Lung microvascular endothelial cell (primary cell): ENCODE measurements around the gene SPG11. TPM values are rescaled to one million over a fixed set of nuclear protein-coding genes. Genes with fewer than 3 reads are reported as not detected.
"Not testable (repeated sequence)": the region's sequence is repeated elsewhere in the genome, so short reads cannot be mapped to it uniquely, and the experiment has no call there.

Experiments
- DNase-seq, 2 donors: peaks; one replicate each; pipeline versions ENCODE4 v3.0.0 to v3.0.0-alpha.2; 2010; ENCODE audit warnings: low read depth in 2 of 2
- total RNA-seq: library from RNA; depleted of rRNA; stranded (reverse); fragments of >200 nt; gene quantifications from 2 replicates; pipeline ENCODE4 v1.2.1, GENCODE V29; 2014

Gene SPG11
- total RNA-seq, 1 donor from 2014 or later: 29.8 TPM

- not testable (repeated sequence) for DNase-seq
These were observed 19.6 kb upstream of the SPG11 start for GRCh38 chr15:44682809-44683682.

DNA sequence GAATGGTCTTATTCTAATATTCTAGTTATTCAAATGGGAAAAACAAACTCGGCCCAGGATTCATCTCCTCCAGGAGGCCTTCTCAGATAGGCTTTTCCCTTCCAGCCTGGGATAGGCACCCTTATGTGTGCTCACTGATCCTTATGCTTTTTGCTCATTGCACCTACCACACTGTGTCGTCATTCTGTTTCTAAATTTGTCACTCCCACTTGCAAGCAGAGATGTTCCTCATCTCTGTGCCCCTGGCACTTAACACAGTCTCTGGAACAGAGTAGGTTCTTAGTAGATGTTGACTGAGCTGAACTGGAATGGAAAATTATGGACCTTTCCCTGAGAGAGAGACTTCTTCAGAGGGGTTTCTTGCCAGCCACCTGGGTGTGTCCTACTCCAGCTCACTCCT is 18.7 kb upstream of the SPG11 start:
- DNase-seq: no peak

DNA sequence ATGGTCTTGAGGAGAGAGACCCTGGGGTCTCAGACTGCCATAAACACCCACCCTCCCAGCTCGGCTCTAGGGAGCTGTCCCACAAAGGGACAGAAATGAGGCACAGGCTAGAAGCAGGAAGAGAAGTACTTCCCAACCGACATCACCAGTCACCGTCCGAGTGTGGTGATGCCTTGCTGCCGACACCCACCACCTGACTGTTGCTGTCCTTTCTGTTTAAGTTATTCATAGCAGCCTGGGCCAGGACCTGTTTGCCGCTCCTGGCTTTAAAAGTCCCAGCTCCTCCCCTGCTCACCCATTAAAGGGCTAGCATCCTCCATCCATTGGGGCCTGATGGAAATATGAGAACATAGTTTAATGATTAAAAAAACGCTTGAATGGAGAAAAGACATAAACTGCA is 13.2 kb upstream of the SPG11 start:
- DNase-seq: no peak

DNA sequence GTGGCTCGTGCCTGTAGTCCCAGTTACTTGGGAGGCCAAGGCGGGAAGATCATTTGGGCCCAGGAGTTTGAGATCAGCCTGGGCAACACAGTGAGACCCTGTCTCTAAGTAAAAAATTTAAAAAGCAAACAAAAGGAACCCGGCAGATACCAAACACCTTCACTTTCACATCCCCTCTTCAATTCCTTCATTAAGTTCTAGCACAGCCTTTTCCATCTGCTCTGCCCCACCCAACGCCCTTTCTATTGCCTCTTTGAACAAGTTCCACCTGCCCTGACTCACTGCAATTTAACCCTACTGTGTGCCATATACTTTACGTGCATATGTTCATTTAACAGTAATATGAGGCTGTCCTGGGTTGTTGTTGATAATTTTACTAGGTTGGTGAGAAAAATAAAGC is 12.4 kb upstream of the SPG11 start:
- no peak for DNase-seq

GRCh38 chr15:44673639-44674038 is 10.2 kb upstream of the SPG11 start:
- DNase-seq: no peak

DNA sequence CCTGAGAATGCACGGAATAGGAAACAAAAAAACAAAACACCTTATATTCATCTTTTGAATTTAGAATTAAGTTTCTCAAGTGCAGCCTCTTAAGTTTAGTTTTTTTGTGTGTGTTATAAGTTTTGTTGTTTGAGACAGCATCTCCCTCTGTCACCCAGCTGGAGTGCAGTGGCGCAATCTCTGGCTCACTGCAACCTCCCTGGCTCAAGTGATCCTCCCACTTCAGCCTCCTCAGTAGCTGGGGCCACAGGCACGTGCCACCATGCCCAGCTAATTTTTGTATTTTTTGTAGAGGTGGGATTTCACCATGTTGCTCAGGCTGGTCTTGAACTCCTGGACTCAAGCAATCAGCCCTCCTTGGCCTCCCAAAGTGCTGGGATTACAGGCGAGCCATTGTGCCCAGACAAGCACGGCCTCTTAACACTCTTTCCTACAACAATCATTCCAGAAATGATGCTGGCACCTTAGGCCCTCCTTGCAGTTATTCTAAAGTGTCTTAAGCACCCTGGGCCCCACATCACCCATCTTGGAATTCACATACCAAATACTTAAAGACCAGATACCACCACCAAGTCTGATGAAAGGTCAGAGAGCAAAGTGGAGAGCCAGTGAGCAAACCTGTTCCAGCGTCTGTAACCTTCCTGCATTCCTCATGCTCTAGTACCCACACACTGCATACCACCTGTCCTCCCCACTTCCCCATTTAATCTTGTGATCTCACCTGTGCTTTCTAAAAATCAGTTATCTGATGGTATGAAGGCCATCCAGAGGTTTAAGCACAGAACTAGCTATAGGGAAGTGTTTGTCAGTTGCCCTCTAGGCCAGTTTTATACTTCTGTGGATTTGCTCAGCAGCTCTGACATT is 6.9 kb upstream of the SPG11 start:
- no peak for DNase-seq

DNA sequence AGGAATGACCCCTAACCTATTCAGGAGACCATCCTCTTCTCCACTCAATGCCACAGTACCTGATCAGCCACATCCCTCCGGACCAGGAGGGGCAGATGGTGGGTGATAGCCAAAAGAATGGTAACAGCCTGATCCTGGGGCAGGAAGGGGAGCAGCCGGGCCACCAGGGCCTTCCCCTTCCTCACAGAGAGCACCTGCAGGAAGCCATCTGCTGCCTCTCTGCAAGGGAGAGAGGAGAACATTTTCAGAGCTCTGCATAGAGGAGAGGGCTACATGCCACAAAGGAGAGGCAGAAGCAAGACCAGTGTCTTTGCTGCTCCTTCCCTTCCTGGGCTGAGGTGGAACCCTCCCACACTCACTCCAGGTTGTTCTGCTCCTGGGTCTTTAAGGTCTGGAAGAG is 5.5 kb upstream of the SPG11 start:
- no peak for DNase-seq

- no peak for DNase-seq
These were observed 3.5 kb upstream of the SPG11 start for GRCh38 chr15:44667039-44667360.

DNA sequence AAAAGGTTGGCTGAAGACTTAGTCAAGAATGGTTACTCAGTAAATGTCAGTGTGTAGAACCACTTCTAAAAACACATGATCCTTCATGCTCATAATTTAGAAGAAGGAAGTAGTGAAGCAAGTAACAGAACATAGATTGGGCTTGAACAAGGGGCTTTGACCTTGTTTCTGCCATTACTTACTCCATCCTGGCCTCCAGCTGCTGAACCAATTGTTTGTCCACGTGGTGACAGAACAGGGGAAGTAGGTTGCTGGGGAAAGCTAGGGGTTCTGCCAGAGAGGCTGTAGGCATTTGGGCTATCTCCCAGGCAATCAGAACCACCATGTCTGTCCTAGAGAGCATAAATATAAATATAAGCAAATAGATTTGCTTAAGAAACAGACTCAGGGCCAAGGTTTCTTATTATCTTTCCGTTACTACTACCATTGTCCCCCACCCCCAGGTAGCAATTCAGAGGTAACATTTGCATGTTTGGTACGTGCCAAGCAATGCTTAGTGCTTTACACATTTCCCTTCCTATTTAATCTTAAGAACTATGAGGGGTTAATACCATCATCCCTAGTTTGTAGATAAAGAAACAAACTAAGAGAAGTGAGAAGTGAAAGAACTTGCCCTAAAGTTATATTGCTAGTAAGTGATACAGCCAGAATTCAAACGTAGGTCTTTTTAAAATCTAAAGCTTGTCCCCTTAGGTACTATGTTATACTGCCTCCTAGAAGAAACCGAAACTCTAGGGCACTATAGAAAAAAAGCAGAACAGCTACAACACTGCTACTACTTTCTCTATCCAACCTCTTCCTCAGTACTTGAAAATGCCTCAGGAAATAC is 3.0 kb upstream of the SPG11 start:
- no peak for DNase-seq

DNA sequence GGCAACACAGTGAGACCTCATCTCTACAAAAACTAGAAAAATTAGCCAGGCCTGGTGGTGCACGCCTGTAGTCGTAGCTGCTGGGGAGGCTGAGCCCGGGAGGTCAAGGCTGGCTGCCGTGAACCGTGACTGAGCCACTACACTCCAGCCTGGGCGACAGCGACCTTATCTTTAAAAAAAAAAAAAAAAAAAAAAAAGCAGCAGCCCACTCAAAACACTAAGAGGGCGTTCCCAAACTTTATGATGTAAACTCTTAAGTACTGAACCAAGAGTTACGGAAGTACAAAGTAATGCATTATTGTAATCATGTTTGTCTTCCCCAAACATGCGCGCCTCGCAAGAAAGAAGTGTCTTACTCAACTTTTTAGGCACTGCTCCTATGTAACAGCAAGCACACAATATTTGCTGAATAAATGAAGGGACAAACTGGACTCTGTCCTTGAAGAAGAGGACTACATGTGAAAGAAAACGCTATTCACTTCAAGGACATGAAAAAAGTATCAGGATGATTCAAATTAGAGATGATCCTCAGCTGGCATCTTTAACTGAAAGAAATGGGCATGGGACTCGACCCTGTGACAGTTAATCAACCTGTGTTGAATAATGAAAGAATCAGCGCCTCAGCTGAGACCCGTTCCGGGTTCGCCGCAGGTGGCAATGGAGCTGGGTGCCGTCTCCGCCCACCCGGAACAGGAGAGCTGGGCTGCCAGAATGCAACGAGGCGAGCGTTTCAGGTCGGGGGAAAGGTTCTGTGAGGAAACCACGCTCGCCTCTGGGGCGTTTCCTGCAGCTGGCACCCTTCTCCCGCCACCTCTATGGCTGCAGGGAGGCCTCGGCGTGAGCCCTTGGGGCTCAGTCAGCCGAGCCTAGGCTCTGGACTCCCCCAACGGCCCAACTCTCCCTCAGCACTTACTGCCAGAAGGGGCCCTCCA is 718 bp downstream of the SPG11 start:
- DNase-seq: peak; percentile 69 to 75

- DNase-seq: no peak
These were observed 1.9 kb downstream of the SPG11 start for GRCh38 chr15:44661576-44661975.

DNA sequence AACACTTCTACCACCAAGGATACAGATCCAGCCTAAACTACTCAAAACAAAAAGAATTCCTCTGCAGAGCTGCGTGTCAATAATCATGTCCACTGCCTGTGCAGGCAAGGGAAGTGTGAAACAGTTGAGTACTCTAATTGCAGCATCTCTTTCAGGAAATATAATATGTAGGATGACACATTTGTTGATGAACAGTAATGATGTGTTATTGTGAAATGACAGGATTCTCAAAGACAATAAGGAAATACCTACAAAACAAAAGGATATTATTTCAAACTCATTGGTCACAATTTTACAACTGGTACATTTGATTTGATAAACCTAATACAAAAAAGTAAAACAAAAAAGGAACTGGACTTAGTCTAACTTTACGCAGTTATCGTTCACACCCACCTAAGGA is 4.4 kb downstream of the SPG11 start:
- DNase-seq: peak in 1 of 2 donors; percentile 10

DNA sequence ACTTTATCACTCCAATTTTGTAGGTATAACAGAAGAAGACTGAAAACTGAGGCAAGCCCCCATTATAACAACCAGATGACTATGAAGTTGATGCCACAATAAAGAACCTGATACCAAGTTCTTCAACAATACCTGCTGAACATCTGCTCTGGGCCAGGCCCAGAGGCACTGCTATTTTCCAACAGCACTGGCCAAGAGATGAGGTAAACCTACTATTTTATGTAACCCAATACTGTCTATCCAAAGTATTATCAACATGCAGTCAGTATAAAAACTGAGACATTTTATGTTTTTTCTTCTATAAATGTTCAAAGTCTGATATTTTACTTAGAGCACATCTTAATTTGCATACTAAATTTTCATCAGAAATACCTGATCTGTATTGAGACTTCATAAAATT is 6.1 kb downstream of the SPG11 start:
- DNase-seq: no peak

GRCh38 chr15:44656913-44657312 is 6.5 kb downstream of the SPG11 start:
- DNase-seq: no peak

DNA sequence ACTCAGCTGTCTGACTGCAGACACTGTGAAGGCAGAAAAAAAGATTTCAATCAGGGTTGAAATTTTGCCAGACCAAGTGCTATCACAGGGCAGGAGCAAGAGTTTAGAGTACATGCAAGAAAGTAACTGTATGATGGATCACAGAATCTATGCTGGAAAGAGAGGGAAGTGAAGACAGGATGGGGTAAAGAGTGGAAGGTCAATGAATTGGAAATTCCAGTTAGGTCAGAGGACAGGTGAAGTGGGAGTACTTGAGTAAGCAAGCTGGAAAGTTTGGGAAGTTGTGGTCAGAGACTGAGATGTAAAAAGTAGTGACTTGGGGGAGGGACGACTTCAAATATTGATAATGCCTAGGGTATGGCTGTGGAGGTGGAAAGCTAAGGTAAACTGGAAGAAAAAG is 7.2 kb downstream of the SPG11 start:
- no peak for DNase-seq

- DNase-seq: no peak
These were observed 8.6 kb downstream of the SPG11 start for GRCh38 chr15:44654858-44655257.

DNA sequence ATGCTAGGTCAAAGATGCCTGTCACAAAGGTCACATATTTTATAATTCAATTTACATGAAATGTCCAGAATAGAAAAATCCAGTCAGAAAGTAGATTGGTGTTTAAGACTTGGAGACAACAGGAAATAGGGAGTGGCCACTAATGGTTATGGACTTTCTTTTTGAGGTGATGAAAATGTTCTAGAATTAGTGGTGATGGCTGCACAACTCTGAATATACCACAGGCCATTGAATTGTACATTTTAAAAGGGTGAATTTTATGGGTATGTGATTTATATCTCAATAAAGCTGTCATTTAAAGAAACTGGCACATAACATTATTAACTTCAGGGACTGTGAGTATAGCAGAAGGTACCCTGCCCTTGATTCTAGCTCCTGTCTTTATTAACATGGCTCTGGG is 15.8 kb downstream of the SPG11 start:
- DNase-seq: no peak

- DNase-seq: no peak
These were observed 16.4 kb downstream of the SPG11 start for GRCh38 chr15:44647036-44647435.

DNA sequence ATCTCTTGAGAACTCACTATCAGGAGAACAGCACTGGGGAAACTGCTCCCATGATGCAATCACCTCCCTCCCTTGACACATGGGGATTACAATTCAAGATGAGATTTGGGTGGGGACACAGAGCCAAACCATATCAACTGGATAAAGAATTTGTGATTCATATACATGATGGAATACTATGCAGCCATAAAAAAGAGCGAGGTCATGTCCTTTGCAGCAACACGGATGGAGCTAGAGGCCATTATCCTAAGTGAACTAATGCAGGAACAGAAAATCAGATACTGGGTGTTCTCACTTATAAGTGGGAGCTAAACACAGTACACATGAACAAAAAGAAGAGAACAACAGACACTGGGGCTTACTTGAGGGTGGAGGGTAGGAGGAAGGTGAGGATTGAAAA is 17.0 kb downstream of the SPG11 start:
- no peak for DNase-seq

GRCh38 chr15:44641651-44642050 is 21.8 kb downstream of the SPG11 start:
- DNase-seq: no peak

GRCh38 chr15:44636976-44637375 is 26.5 kb downstream of the SPG11 start:
- DNase-seq: no peak
